WI38 (cell line): Measurements from ENCODE around the gene DYNLL2.

ENCODE experiments used
- H3K4me3 ChIP-seq: 2 replicates; pipeline ENCODE4 v1.5.1; 2011; ENCODE audit warnings: low read depth, mild to moderate bottlenecking, control low read depth, low read length
- TF ChIP-seq, protein P1 (sequence below): IDR thresholded peaks from 2 replicates; pipeline ENCODE4 v1.5.1; 2012; ENCODE audit warnings: low read depth, mild to moderate bottlenecking, control low read depth, low read length

DYNLL2 gene

DNA sequence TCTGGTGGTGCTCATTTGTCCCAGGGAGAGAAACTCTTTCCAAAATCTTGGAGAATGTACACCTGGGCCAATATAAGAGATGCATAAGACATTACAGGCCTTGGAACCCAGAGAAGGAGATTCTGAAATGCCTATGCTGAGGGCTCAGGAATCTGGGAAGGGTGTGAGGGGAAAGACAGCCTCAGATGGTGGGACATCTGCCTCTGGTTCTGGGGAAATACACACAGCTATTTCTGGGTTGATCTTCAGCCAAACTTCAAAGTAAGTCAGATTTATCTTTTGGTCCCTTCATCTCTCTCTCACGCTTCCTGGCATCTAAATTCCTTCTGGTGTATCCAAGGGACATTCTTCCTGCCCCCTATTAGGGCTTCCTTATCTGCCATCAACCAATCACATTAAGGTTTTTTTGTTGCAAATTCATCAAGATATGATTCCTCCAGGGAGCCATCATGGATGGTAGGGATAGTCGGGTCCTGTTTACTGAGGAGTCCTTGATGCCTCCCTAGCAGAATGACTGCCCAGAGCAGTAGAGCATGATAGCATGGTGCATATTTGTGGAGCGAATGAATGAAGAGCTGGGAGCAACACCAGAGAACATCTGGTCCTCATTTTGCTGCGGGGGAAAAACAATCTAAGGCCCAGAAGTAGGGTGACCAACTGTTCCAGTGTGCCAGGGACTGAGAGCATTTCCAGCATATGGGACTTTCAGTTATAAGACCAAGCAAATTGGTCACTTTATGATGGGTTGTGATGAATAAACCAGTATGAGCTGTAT lies 35.7 kb upstream of the DYNLL2 start:
- TF ChIP-seq, protein P1, sequence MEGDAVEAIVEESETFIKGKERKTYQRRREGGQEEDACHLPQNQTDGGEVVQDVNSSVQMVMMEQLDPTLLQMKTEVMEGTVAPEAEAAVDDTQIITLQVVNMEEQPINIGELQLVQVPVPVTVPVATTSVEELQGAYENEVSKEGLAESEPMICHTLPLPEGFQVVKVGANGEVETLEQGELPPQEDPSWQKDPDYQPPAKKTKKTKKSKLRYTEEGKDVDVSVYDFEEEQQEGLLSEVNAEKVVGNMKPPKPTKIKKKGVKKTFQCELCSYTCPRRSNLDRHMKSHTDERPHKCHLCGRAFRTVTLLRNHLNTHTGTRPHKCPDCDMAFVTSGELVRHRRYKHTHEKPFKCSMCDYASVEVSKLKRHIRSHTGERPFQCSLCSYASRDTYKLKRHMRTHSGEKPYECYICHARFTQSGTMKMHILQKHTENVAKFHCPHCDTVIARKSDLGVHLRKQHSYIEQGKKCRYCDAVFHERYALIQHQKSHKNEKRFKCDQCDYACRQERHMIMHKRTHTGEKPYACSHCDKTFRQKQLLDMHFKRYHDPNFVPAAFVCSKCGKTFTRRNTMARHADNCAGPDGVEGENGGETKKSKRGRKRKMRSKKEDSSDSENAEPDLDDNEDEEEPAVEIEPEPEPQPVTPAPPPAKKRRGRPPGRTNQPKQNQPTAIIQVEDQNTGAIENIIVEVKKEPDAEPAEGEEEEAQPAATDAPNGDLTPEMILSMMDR, result no peak
- no peak overlapping the region for H3K4me3 ChIP-seq

DNA sequence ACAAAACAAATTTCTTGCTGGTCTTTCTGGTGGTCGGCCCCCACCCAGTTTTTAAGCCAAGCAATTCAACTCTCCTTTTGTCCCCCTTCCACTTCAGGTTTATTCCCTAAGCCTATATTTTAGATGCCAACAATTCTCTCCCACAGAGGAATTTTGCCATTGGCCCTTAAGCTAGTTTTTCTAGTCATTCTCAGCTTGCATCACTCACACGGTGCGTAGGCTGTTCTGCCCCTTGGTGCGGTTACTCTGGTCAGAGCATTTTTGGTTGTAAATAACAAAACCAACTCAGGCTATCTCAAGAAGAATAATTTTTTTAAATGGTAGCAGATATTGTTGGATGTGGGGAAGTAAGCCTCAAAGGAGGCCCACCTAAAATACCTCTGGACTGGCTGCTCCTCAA lies 33.7 kb upstream of the DYNLL2 start:
- TF ChIP-seq, protein P1, result no peak
- no peak overlapping the region for H3K4me3 ChIP-seq

GRCh38 chr17:58050966-58051365 lies 32.3 kb upstream of the DYNLL2 start:
- no peak overlapping the region for H3K4me3 ChIP-seq
- TF ChIP-seq, protein P1, result no peak

GRCh38 chr17:58051468-58051867 lies 31.8 kb upstream of the DYNLL2 start:
- TF ChIP-seq, protein P1, result no peak

GRCh38 chr17:58052407-58052806 lies 30.8 kb upstream of the DYNLL2 start:
- no peak overlapping the region for H3K4me3 ChIP-seq
- TF ChIP-seq, protein P1, result no peak

More at GRCh38 chr17:58051468-58051867, 31.8 kb upstream of the DYNLL2 start:
- H3K4me3 ChIP-seq, result no peak overlapping the region

GRCh38 chr17:58052945-58053715 lies 30.1 kb upstream of the DYNLL2 start:
- H3K4me3 ChIP-seq, result no peak overlapping the region
- TF ChIP-seq, protein P1, result no peak

DNA sequence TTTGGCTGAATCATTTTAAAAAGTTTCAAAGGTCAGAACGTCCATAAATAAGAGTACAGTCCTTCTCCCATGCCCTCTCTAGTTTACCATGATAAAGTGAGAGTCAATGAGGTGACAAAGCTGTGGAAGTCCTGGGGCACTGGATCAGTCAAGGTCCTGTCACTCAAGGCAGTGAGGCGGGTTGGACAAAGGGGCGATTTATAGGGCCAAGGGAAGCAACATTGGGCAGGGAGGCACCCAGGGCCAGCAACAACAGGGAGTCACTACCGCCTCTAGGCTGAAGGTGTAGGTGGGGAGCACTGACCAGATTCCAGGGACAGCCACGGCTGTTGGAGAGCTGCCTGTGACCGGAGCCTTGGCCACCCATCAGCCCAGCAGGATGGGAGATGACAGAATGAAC lies 28.6 kb upstream of the DYNLL2 start:
- TF ChIP-seq, protein P1, result no peak
- no peak overlapping the region for H3K4me3 ChIP-seq
